HepG2 (cell line): ENCODE measurements around the gene SERINC1. TPM values are rescaled to one million over a fixed set of nuclear protein-coding genes. Genes with fewer than 3 reads are reported as not detected.

Experiments
- ARID2 ChIP-seq: sonication (generic); formaldehyde crosslinking; IDR thresholded peaks from 2 replicates; pipeline ENCODE4 v1.8.1; 2022; ENCODE audit warnings: mild to moderate bottlenecking, missing genetic modification reagents, borderline replicate concordance
- CAMTA2 ChIP-seq: sonication (generic); formaldehyde crosslinking; IDR thresholded peaks from 2 replicates; pipeline ENCODE4 v1.4.0; 2020; ENCODE audit warnings: mild to moderate bottlenecking, missing genetic modification reagents, borderline replicate concordance
- HNF4G ChIP-seq, 2 experiments: sonication (generic) in 1 of 2; formaldehyde crosslinking in 1 of 2; IDR thresholded peaks; 2 replicates each; pipeline versions ENCODE4 v1.4.0 to v1.6.1; 2011 to 2020; ENCODE audit warnings: borderline replicate concordance in 2 of 2, low read depth in 2 of 2, mild to moderate bottlenecking in 2 of 2, low read length in 1 of 2, missing genetic modification reagents in 1 of 2, moderate library complexity in 1 of 2
- HNRNPUL1 ChIP-seq: fragments of 200-400 bp; formaldehyde crosslinking; IDR thresholded peaks from 2 replicates; pipeline ENCODE4 v1.6.1; 2017; ENCODE audit warnings: low read depth, mild to moderate bottlenecking, low read length, moderate library complexity
- ISL2 ChIP-seq: sonication (generic); formaldehyde crosslinking; IDR thresholded peaks from 2 replicates; pipeline ENCODE4 v1.5.0; 2020; ENCODE audit warnings: missing genetic modification reagents
- JDP2 ChIP-seq: sonication (generic); formaldehyde crosslinking; IDR thresholded peaks from 2 replicates; pipeline ENCODE4 v1.8.1; 2022; ENCODE audit warnings: missing genetic modification reagents, borderline replicate concordance
- MATR3 ChIP-seq: sonication (generic); formaldehyde crosslinking; IDR thresholded peaks from 2 replicates; pipeline ENCODE4 v1.4.0; 2020; ENCODE audit warnings: missing genetic modification reagents
- MED1 ChIP-seq: sonication (generic); formaldehyde crosslinking; IDR thresholded peaks from 2 replicates; pipeline ENCODE4 v1.4.0; 2020; ENCODE audit warnings: missing genetic modification reagents
- MEIS1 ChIP-seq: sonication (generic); formaldehyde crosslinking; IDR thresholded peaks from 2 replicates; pipeline ENCODE4 v1.9.0; 2021; ENCODE audit warnings: mild to moderate bottlenecking, missing genetic modification reagents, moderate library complexity, borderline replicate concordance
- MTA1 ChIP-seq: sonication (generic); formaldehyde crosslinking; IDR thresholded peaks from 2 replicates; pipeline ENCODE4 v1.4.0; 2020; ENCODE audit warnings: missing genetic modification reagents, mild to moderate bottlenecking, borderline replicate concordance
- MYNN ChIP-seq: sonication (generic); formaldehyde crosslinking; IDR thresholded peaks from 2 replicates; pipeline ENCODE4 v1.4.0; 2020; ENCODE audit warnings: mild to moderate bottlenecking, low read depth, missing genetic modification reagents
- MZF1 ChIP-seq: sonication (generic); formaldehyde crosslinking; IDR thresholded peaks from 2 replicates; pipeline ENCODE4 v1.8.1; 2023; ENCODE audit warnings: mild to moderate bottlenecking, missing genetic modification reagents, borderline replicate concordance
- PLRG1 ChIP-seq: fragments of 450-650 bp; conservative IDR thresholded peaks from 2 replicates; pipeline ENCODE4 v1.6.1; 2016
- RFXANK ChIP-seq: IDR thresholded peaks from 2 replicates; pipeline ENCODE4 v1.6.1; 2016
- SCMH1 ChIP-seq: sonication (generic); formaldehyde crosslinking; IDR thresholded peaks from 2 replicates; pipeline ENCODE4 v1.9.0; 2021; ENCODE audit warnings: missing genetic modification reagents, mild to moderate bottlenecking, borderline replicate concordance
- TEAD2 ChIP-seq: sonication (generic); formaldehyde crosslinking; IDR thresholded peaks from 2 replicates; pipeline ENCODE4 v1.9.0; 2021; ENCODE audit warnings: missing genetic modification reagents
- ZMYM4 ChIP-seq: sonication (generic); formaldehyde crosslinking; IDR thresholded peaks from 2 replicates; pipeline ENCODE4 v1.8.1; 2023; ENCODE audit warnings: mild to moderate bottlenecking, missing genetic modification reagents
- ZNF124 ChIP-seq: sonication (generic); formaldehyde crosslinking; IDR thresholded peaks from 2 replicates; pipeline ENCODE4 v1.4.0; 2020; ENCODE audit warnings: missing genetic modification reagents
- ZNF207 ChIP-seq: fragments of 450-650 bp; IDR thresholded peaks from 2 replicates; pipeline ENCODE4 v1.6.1; 2016; ENCODE audit warnings: antibody characterized with exemption, borderline replicate concordance
- ZNF253 ChIP-seq: sonication (generic); formaldehyde crosslinking; IDR thresholded peaks from 2 replicates; pipeline ENCODE4 v1.8.0; 2022; ENCODE audit warnings: mild to moderate bottlenecking, missing genetic modification reagents, borderline replicate concordance
- ZNF496 ChIP-seq: sonication (generic); formaldehyde crosslinking; IDR thresholded peaks from 2 replicates; pipeline ENCODE4 v1.8.1; 2023; ENCODE audit warnings: mild to moderate bottlenecking, moderate library complexity, missing genetic modification reagents; ENCODE audit not compliant: insufficient replicate concordance
- ZSCAN30 ChIP-seq: sonication (generic); formaldehyde crosslinking; IDR thresholded peaks from 2 replicates; pipeline ENCODE4 v1.5.0; 2020; ENCODE audit warnings: mild to moderate bottlenecking, missing genetic modification reagents
- polyA plus RNA-seq, 8 experiments: library from polyadenylated mRNA; depleted of rRNA in 3 of 8; stranded (reverse) in 7 of 8; unstranded in 1 of 8; fragments of >200 nt; fragmentation: Illumina TruSeq in 4 of 8; extraction: Trizol in 4 of 8; gene quantifications; 2 replicates each; pipeline versions ENCODE4 v1.2.1 to v1.2.3, GENCODE V29; 2011 to 2016; ENCODE audit warnings: low read depth in 4 of 8, missing spikeins in 1 of 8, mixed read lengths in 1 of 8; ENCODE audit not compliant: insufficient read depth in 1 of 8
- total RNA-seq, 5 experiments: library from RNA; depleted of rRNA; stranded (reverse); fragments of >200 nt; fragmentation: Illumina TruSeq; extraction: Trizol; gene quantifications; 2 replicates each; pipeline ENCODE4 v1.2.3, GENCODE V29; 2016; ENCODE audit warnings: low read depth in 1 of 5
- TF ChIP-seq, protein P1 (sequence below): sonication (generic); formaldehyde crosslinking; IDR thresholded peaks from 2 replicates; pipeline ENCODE4 v1.4.0; 2020; ENCODE audit warnings: missing genetic modification reagents, mild to moderate bottlenecking, borderline replicate concordance
- TF ChIP-seq, protein P2 (sequence below): sonication (generic); formaldehyde crosslinking; conservative IDR thresholded peaks from 2 replicates; pipeline ENCODE4 v1.8.0; 2022; ENCODE audit warnings: mild to moderate bottlenecking, moderate library complexity, missing genetic modification reagents
- TF ChIP-seq, protein P3 (sequence below): sonication (generic); IDR thresholded peaks from 2 replicates; pipeline ENCODE4 v1.6.1; 2016; ENCODE audit warnings: low read depth, borderline replicate concordance

Gene SERINC1
- total and polyA plus RNA-seq, 2 of the 13 experiments (the other 11 are each of a cell fraction or from before 2014, with no cell fraction given) = 93.5 to 112 TPM

DNA sequence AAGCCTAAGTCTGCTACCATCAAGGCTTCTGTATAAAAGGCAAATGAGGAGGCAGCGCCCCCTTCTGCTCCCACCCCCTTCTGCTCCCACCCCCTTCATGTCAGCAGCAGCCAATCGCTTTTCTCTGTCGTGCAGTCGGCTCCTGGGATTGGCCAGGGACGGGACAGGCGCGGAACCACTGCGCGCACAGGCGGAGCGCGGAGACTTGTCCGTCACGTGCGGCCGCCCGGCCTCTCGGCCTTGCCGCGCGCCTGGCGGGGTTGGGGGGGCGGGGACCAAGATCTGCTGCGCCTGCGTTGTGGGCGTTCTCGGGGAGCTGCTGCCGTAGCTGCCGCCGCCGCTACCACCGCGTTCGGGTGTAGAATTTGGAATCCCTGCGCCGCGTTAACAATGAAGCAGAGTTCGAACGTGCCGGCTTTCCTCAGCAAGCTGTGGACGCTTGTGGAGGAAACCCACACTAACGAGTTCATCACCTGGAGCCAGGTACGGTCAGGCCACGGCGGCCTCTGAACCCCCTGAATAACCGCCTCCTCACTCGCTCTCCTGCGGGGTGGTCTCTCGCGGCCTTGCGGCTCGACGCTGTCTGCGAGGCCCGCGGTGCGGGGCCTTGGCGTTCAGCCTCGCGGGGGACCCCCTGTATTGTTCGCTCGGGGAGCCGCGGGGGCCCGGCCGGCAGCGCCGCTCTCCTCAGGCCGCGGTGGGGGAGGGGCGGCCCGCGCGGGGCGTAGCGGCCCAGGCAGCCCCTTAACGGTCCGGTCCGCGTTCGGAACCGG is 72.1 kb downstream of the SERINC1 start, which contains the start of gene HSF2 (continued):
- TF ChIP-seq SCMH1 (CRISPR knock-in tag) (no peak), MTA1 (peak; percentile 68; the same call in 1 of the 2 replicates), CAMTA2 (CRISPR knock-in tag) (no peak), MZF1 (CRISPR knock-in tag) (0 out of 2 replicates have a peak, but pooled peaks have one; percentile 48), ARID2 (no peak), ISL2 (CRISPR knock-in tag) (peak; percentile 43), HNF4G (IDR thresholded peaks at IDR 0.05; ENCODE audit: borderline replicate concordance, low read depth, low read length) (0 out of 2 replicates have a peak, but pooled peaks have one; percentile 25), HNF4G (CRISPR knock-in tag; IDR thresholded peaks at IDR 0.05; ENCODE audit: borderline replicate concordance, low read depth) (peak; percentile 59; the same call in 1 of the 2 replicates), ZNF124 (CRISPR knock-in tag) (0 out of 2 replicates have a peak, but pooled peaks have one; percentile 48), ZNF496 (no peak), PLRG1 (no peak), ZNF207 (no peak), ZNF253 (peak; percentile 75; the same call in 1 of the 2 replicates), ZSCAN30 (CRISPR knock-in tag) (no peak), MATR3 (CRISPR knock-in tag) (no peak), TEAD2 (CRISPR knock-in tag) (peak; percentile 86), MED1 (peak; percentile 56), ZMYM4 (CRISPR knock-in tag) (peak; percentile 94), MEIS1 (CRISPR knock-in tag) (no peak), RFXANK (no peak), HNRNPUL1 (no peak), MYNN (CRISPR knock-in tag) (no peak), JDP2 (no peak)
- TF ChIP-seq, protein P1, sequence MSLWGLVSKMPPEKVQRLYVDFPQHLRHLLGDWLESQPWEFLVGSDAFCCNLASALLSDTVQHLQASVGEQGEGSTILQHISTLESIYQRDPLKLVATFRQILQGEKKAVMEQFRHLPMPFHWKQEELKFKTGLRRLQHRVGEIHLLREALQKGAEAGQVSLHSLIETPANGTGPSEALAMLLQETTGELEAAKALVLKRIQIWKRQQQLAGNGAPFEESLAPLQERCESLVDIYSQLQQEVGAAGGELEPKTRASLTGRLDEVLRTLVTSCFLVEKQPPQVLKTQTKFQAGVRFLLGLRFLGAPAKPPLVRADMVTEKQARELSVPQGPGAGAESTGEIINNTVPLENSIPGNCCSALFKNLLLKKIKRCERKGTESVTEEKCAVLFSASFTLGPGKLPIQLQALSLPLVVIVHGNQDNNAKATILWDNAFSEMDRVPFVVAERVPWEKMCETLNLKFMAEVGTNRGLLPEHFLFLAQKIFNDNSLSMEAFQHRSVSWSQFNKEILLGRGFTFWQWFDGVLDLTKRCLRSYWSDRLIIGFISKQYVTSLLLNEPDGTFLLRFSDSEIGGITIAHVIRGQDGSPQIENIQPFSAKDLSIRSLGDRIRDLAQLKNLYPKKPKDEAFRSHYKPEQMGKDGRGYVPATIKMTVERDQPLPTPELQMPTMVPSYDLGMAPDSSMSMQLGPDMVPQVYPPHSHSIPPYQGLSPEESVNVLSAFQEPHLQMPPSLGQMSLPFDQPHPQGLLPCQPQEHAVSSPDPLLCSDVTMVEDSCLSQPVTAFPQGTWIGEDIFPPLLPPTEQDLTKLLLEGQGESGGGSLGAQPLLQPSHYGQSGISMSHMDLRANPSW (CRISPR knock-in tag) = 0 out of 2 replicates have a peak, but pooled peaks have one; percentile 48
- TF ChIP-seq, protein P2, sequence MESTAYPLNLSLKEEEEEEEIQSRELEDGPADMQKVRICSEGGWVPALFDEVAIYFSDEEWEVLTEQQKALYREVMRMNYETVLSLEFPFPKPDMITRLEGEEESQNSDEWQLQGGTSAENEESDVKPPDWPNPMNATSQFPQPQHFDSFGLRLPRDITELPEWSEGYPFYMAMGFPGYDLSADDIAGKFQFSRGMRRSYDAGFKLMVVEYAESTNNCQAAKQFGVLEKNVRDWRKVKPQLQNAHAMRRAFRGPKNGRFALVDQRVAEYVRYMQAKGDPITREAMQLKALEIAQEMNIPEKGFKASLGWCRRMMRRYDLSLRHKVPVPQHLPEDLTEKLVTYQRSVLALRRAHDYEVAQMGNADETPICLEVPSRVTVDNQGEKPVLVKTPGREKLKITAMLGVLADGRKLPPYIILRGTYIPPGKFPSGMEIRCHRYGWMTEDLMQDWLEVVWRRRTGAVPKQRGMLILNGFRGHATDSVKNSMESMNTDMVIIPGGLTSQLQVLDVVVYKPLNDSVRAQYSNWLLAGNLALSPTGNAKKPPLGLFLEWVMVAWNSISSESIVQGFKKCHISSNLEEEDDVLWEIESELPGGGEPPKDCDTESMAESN (CRISPR knock-in tag) = peak; percentile 86; the same call in 1 of the 2 replicates
- TF ChIP-seq, protein P3, sequence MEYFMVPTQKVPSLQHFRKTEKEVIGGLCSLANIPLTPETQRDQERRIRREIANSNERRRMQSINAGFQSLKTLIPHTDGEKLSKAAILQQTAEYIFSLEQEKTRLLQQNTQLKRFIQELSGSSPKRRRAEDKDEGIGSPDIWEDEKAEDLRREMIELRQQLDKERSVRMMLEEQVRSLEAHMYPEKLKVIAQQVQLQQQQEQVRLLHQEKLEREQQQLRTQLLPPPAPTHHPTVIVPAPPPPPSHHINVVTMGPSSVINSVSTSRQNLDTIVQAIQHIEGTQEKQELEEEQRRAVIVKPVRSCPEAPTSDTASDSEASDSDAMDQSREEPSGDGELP = peak; percentile 31; the same call in 1 of the 2 replicates
